COLO829 (cell line): ENCODE data around the gene MORC3.
"Not testable (repeated sequence)": the region's sequence is repeated elsewhere in the genome, so short reads cannot be mapped to it uniquely, and the experiment has no call there.

Experiments
- DNase-seq: peaks from one replicate; pipeline ENCODE4 v3.0.0; 2012; ENCODE audit warnings: low spot score

Gene MORC3

GRCh38 chr21:36385233-36386030 is 65.4 kb downstream of the MORC3 start, which contains the start of gene CHAF1B:
Gene CHAF1B (plus strand): TSS chr21:36385392. CDS start chr21:36386137, 745 bp downstream.
- DNase-seq: peak; percentile 79

GRCh38 chr21:36386031-36386642 is 66.1 kb downstream of the MORC3 start:
- no peak for DNase-seq

GRCh38 chr21:36388096-36388495 is 68.1 kb downstream of the MORC3 start:
- DNase-seq: no peak

DNA sequence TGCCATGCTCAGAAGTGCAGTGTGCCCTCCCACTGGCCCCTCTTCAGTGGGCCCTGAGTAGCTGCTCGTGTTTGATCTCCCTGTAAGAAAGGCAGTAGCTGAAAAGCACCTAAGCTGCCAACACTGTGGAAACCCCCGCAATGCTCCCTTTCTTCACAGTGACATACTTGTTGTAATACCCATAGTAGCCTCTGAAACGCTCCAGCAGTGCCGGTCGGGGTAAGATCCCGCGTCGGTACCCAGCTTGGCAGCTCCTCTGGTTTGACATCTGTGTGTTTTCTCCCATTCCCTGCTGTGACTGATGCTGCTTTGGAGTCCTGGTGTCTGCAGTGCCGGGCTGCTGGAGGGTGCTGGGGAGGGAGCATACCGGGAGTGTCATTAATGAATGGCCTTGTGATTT is 68.8 kb downstream of the MORC3 start:
- no peak for DNase-seq

DNA sequence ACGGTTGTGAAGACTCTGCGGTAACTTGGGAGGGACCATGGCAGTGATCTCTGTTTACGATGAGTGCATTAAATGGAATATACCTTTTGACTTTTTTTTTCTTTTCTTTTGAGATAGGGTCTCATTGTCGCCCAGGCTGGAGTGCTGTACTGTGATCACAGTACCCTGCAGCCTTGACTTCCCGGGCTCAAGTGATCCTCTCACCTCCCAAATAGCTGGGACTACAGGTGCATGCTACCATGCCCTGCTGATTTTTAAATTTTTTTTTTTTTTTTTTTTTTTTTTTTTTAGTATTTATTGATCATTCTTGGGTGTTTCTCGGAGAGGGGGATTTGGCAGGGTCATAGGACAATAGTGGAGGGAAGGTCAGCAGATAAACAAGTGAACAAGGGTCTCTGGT is 71.7 kb downstream of the MORC3 start:
- not testable (repeated sequence) for DNase-seq

GRCh38 chr21:36395353-36396111 is 75.5 kb downstream of the MORC3 start:
- no peak for DNase-seq

DNA sequence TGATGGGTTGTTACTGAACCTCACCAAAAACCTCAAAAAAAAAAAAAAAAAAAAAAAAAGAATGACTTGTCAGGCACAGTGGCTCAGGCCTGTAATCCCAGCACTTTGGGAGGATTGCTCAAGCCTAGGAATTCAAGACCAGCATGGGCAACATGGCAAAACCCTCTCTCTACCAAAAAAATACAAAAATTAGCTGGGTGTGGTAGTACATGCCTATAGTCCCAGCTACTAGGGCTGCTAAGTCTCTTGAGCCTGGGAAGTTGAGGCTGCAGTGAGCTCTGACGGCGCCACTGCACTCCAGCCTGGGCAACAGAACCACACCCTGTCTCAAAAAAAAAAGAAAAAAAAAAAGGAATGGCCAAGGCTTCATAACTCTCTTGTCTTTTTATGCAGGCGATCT is 76.3 kb downstream of the MORC3 start:
- no peak for DNase-seq

GRCh38 chr21:36396971-36397370 is 77.0 kb downstream of the MORC3 start:
- no peak for DNase-seq

DNA sequence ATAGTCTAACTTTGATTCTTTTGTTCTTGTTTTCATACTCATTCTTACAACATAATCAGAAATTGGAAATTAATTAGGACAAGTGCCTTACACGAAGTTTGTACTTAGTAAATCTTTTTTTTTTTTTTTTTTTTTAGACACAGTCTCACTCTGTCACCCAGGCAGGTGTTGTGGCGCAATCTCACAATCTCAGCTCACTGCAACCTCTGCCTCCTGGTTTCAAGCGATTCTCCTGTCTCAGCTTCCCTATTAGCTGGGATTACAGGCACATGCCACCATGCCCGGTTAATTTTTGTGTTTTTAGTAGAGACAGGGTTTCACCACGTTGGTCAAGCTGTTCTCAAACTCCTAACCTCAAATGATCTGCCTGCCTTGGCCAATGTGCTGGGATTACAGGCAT is 77.6 kb downstream of the MORC3 start:
- DNase-seq: no peak

DNA sequence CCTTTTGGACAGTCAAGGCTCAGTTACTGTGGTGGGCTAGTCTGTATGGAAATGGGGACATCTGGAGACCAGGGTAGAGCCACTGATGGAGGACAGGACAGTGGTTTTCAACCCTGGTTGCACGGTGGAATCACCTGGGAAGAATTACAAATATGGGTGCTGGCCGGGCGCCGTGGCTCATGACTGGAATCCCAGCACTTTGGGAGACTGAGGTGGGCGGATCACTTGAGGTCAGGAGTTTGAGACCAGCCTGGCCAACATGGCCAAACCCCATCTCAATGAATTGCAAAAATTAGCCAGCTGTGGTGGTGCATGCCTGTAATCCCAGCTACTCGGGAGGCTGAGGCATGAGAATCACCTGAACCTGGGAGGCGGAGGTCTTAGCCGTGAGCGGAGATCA is 79.7 kb downstream of the MORC3 start:
- DNase-seq: not testable (repeated sequence)

GRCh38 chr21:36400719-36401118 is 80.7 kb downstream of the MORC3 start:
- DNase-seq: no peak

DNA sequence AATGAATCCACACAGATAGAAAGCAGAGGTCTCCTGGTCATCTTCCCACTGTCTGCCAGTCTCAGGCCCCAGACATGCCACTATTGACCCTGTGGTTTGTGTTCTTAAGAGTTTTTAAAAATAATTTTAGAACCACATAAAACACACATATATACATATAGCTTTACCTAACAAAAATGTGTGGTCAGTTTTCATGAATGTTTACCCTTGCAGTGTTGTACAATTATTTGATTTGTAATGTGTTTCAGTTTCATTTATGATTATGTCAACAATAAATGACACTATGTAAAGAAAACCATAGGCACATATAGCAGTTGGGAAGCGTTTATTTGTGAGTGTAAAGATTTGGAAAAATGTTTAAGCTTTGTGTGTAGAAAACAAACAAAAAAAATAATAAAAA is 82.3 kb downstream of the MORC3 start:
- no peak for DNase-seq

- no peak for DNase-seq
These were observed 83.7 kb downstream of the MORC3 start for GRCh38 chr21:36403713-36404112.

DNA sequence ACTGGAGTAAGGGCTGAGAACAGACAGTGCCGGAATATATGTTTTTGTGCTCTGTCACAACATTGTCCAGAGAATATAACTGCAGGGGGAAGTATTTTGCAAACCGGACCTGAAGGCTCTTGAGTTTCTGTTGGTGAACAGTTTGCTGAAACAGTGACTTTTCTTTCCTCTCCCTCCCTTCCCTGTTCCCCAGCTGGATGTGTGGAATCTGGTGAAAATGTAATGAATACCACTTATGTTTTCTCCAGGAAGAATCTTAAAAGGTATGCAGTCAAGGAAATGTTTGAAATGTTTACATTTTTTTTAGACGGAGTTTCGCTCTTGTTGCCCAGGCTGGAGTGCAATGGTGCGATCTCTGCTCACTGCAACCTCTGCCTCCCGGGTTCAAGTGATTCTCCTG is 88.6 kb downstream of the MORC3 start:
- DNase-seq: no peak

GRCh38 chr21:36411301-36411700 is 91.3 kb downstream of the MORC3 start:
- no peak for DNase-seq

DNA sequence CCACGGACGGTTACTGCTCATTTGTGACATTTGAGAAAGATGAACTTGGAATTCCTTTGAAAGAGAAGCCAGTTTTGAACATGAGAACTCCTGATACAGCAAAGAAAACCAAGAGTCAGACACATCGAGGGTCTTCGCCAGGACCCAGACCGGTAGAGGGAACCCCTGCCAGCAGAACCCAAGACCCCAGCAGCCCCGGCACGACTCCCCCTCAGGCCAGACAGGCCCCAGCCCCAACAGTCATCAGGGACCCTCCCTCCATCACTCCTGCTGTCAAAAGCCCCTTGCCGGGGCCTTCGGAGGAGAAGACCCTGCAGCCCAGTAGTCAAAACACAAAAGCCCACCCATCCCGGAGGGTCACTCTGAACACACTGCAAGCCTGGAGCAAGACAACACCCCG is 92.9 kb downstream of the MORC3 start:
- DNase-seq: no peak

DNA sequence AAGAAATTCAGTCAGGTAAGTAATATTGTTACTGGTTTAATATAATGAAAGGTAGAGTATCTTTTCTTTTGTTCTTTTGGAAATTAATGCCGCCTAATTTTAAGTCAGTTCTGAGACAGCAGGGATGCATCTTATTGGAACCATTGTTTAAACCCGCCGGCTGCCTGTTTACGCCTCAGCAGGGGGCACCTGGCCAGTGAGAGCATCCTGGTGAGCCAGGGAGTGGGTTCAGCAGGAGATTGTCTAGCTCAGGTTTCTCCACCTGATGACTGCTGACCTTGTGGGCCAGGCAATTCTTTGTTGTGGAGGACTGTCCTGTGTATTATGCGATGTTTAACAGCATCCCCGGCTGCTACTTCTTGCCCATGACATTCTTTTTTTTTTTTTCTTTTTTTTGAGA is 95.4 kb downstream of the MORC3 start:
- DNase-seq: no peak

GRCh38 chr21:36419241-36419640 is 99.2 kb downstream of the MORC3 start:
- no peak for DNase-seq

DNA sequence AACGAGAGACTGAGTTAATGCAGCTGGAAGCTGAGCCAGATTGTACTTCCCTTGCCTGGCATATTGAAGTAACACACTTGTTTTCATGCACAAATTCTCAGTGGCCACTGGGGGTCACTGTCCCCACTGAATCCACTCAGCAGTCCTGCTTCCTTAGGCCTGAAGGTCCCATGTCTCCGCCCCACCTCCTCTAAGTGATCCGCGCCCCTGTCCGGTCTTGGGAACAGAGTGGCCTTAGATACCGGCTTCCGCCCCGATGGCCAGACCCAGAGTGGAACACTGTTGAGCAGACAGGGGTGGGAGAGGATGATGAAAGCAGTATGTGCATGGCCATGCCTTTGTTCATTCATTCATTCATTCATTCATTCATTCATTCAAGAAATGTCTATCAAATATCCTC is 100.0 kb downstream of the MORC3 start:
- DNase-seq: peak; percentile 95

- no peak for DNase-seq
These were observed 100.8 kb downstream of the MORC3 start for GRCh38 chr21:36420571-36421339.

GRCh38 chr21:36422279-36423098 is 102.5 kb downstream of the MORC3 start:
- DNase-seq: peak; percentile 74
